CD14-positive monocyte (primary cell): Measurements from ENCODE around the gene PDE12. TPM values are rescaled to one million over a fixed set of nuclear protein-coding genes. Genes with fewer than 3 reads are reported as not detected.

Source experiments
- DNase-seq, 3 donors: peaks; one replicate each; pipeline ENCODE4 v3.0.0-alpha.2; 2011 to 2022
- H2AFZ ChIP-seq: 2 replicates; pipeline ENCODE4 v1.6.0; 2012; ENCODE audit warnings: mild to moderate bottlenecking, low read depth, low read length, inconsistent platforms; ENCODE audit not compliant: insufficient read depth, poor library complexity, severe bottlenecking
- H3K27ac ChIP-seq, 2 donors: 1 replicate in 1 of 2; 2 replicates in 1 of 2; pipeline ENCODE4 v1.5.1; 2012 to 2013; ENCODE audit warnings: low read length in 2 of 2, control low read depth in 1 of 2, inconsistent platforms in 1 of 2, low read depth in 1 of 2, mild to moderate bottlenecking in 1 of 2
- H3K27me3 ChIP-seq, 2 donors: one replicate each; pipeline versions ENCODE4 v1.6.0 to v1.6.1; 2011 to 2013; ENCODE audit warnings: low read length in 2 of 2; ENCODE audit not compliant: control insufficient read depth in 2 of 2, insufficient read depth in 2 of 2
- H3K36me3 ChIP-seq, 2 donors: replicated peaks in 1 of 2; 1 replicate in 1 of 2; 2 replicates in 1 of 2; pipeline versions ENCODE4 v1.5.1 to v1.6.1; 2012 to 2013; ENCODE audit warnings: low read length in 2 of 2, control low read depth in 1 of 2, inconsistent platforms in 1 of 2, mild to moderate bottlenecking in 1 of 2; ENCODE audit not compliant: insufficient read depth in 2 of 2, control insufficient read depth in 1 of 2
- H3K4me1 ChIP-seq, 2 donors: 1 replicate in 1 of 2; 2 replicates in 1 of 2; pipeline versions ENCODE4 v1.5.1 to v1.6.1; 2012 to 2013; ENCODE audit warnings: low read length in 2 of 2, control low read depth in 1 of 2, inconsistent platforms in 1 of 2, mild to moderate bottlenecking in 1 of 2, moderate library complexity in 1 of 2; ENCODE audit not compliant: insufficient read depth in 2 of 2, control insufficient read depth in 1 of 2
- H3K4me2 ChIP-seq: replicated peaks from 2 replicates; pipeline ENCODE3; 2012; ENCODE audit warnings: low read length, moderate library complexity, mild to moderate bottlenecking; ENCODE audit not compliant: poor library complexity, severe bottlenecking; ENCODE audit errors: extremely low read depth
- H3K4me3 ChIP-seq, 3 experiments: fragments of 200-600 bp in 1 of 3; sonication (generic) in 1 of 3; replicated peaks in 1 of 3; 1 replicate in 2 of 3; 2 replicates in 1 of 3; pipeline ENCODE4 v1.5.1; 2011 to 2013; ENCODE audit warnings: low read length in 3 of 3, mild to moderate bottlenecking in 3 of 3, control low read depth in 2 of 3, low read depth in 2 of 3, inconsistent platforms in 1 of 3, moderate library complexity in 1 of 3
- H3K79me2 ChIP-seq: 2 replicates; pipeline ENCODE4 v1.6.0; 2012; ENCODE audit warnings: mild to moderate bottlenecking, control low read depth, inconsistent platforms, low read length, moderate library complexity; ENCODE audit not compliant: insufficient read depth
- H3K9ac ChIP-seq: 2 replicates; pipeline ENCODE4 v1.6.0; 2017; ENCODE audit warnings: low read length, mild to moderate bottlenecking; ENCODE audit not compliant: insufficient read depth, poor library complexity, severe bottlenecking
- H3K9me3 ChIP-seq, 2 donors: replicated peaks in 1 of 2; 1 replicate in 1 of 2; 2 replicates in 1 of 2; pipeline versions ENCODE4 v1.5.1 to v1.6.1; 2012 to 2013; ENCODE audit warnings: low read length in 2 of 2, control low read depth in 1 of 2; ENCODE audit not compliant: control insufficient read depth in 1 of 2, insufficient read depth in 1 of 2
- H4K20me1 ChIP-seq: 2 replicates; pipeline ENCODE4 v1.6.0; 2012; ENCODE audit warnings: mild to moderate bottlenecking, low read length, control low read depth, moderate library complexity; ENCODE audit not compliant: insufficient read depth
- H3K27ac Mint-ChIP-seq, 7 donors: one replicate each; pipeline ENCODE4 v1.8.0; 2020; ENCODE audit warnings: mild to moderate bottlenecking in 7 of 7, mixed read lengths in 7 of 7, moderate library complexity in 6 of 7, inconsistent platforms in 2 of 7
- H3K27me3 Mint-ChIP-seq, 3 donors: one replicate each; pipeline ENCODE4 v1.8.0; 2021 to 2022; ENCODE audit warnings: low read depth in 3 of 3, mild to moderate bottlenecking in 3 of 3, mixed read lengths in 3 of 3, moderate library complexity in 3 of 3, inconsistent platforms in 1 of 3
- H3K36me3 Mint-ChIP-seq, 2 donors: one replicate each; pipeline ENCODE4 v1.8.0; 2020; ENCODE audit warnings: mixed read lengths in 2 of 2, inconsistent platforms in 1 of 2, mild to moderate bottlenecking in 1 of 2
- H3K4me1 Mint-ChIP-seq: one replicate; pipeline ENCODE4 v1.8.0; 2020; ENCODE audit warnings: mild to moderate bottlenecking, mixed read lengths
- H3K4me3 Mint-ChIP-seq, 2 donors: one replicate each; pipeline ENCODE4 v1.8.0; 2020; ENCODE audit warnings: mild to moderate bottlenecking in 2 of 2, mixed read lengths in 2 of 2, moderate library complexity in 1 of 2
- H3K9me3 Mint-ChIP-seq, 7 donors: one replicate each; pipeline ENCODE4 v1.8.0; 2020 to 2022; ENCODE audit warnings: mixed read lengths in 7 of 7, mild to moderate bottlenecking in 6 of 7, moderate library complexity in 6 of 7, inconsistent platforms in 2 of 7
- WGBS: methylation state at CpG from one replicate; pipeline ENCODE4 v1.1.5; 2013; ENCODE audit warnings: missing lambda C conversion rate; ENCODE audit not compliant: insufficient coverage; 5-methylcytosine and 5-hydroxymethylcytosine counted together
- intact Hi-C, 2 donors: fragments of 100-400 bp; cut with micrococcal nuclease; formaldehyde crosslinking; loops; one replicate each; pipeline versions ENCODE4 v1.15.0 to v1.15.1; 2023
- polyA plus RNA-seq, 3 donors: library from polyadenylated mRNA; depleted of rRNA in 1 of 3; unstranded in 2 of 3; stranded (reverse) in 1 of 3; fragments of 300-500 nt in 2 of 3; fragments of >200 nt in 1 of 3; fragmentation: Illumina TruSeq in 2 of 3; gene quantifications; 1 replicate in 2 of 3; 2 replicates in 1 of 3; pipeline ENCODE4 v1.2.3, GENCODE V29; 2012 to 2021
- TF ChIP-seq, protein P1 (sequence below): fragments of 200-600 bp; IDR thresholded peaks from one replicate; pipeline ENCODE4 v1.8.0; 2022; ENCODE audit warnings: antibody characterized with exemption, mild to moderate bottlenecking

PDE12 gene
- polyA plus RNA-seq, 3 donors, result 5.1 to 11.3 (median 11.0) TPM

DNA sequence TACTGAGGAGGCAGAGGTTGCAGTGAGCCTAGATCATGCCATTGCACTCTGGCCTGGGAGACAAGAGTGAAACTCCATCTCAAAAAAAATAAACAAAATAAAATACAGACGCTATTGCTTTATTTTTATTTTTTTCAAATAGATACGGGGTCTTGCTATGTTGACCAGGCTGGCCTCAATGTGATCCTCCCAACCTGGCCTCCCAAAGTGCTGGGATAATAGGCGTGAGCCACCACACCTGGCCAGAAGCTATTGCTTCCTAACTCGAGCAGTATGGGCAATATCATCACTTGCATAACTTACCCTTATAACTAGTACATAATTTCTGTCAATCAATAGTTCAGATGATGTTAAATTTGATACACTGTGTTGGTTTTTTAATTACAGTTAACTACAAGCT lies 38.1 kb downstream of the PDE12 start:
- 94% methylated on average over 2 of the region's 4 CpGs for WGBS
- Mint-ChIP-seq H3K27ac (peak overlapping the region in 1 of 7 donors; percentile 42), H3K4me1 (peaks cover 36% of the 10 kb centered on the region), H3K9me3 (peaks cover 0 to 2% (median 0%) of the 10 kb centered on the region in 7 donors), H3K27me3 (no peaks in the 10 kb centered on the region), H3K4me3 (peak overlapping the region in 1 of 2 donors; percentile 48), H3K36me3 (peaks cover 22 to 45% of the 10 kb centered on the region in 2 donors)
- TF ChIP-seq, protein P1, sequence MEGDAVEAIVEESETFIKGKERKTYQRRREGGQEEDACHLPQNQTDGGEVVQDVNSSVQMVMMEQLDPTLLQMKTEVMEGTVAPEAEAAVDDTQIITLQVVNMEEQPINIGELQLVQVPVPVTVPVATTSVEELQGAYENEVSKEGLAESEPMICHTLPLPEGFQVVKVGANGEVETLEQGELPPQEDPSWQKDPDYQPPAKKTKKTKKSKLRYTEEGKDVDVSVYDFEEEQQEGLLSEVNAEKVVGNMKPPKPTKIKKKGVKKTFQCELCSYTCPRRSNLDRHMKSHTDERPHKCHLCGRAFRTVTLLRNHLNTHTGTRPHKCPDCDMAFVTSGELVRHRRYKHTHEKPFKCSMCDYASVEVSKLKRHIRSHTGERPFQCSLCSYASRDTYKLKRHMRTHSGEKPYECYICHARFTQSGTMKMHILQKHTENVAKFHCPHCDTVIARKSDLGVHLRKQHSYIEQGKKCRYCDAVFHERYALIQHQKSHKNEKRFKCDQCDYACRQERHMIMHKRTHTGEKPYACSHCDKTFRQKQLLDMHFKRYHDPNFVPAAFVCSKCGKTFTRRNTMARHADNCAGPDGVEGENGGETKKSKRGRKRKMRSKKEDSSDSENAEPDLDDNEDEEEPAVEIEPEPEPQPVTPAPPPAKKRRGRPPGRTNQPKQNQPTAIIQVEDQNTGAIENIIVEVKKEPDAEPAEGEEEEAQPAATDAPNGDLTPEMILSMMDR, result no peak
- no peak for DNase-seq
- Histone ChIP-seq H3K27me3 (no peaks in the 10 kb centered on the region), H3K27ac (no peak overlapping the region), H4K20me1 (peaks cover 76% of the 10 kb centered on the region), H3K4me3 (no peak overlapping the region), H3K4me1 (peaks cover 20 to 28% of the 10 kb centered on the region in 2 donors), H2AFZ (no peak overlapping the region), H3K36me3 (peaks cover 0 to 14% of the 10 kb centered on the region in 2 donors), H3K79me2 (peaks cover 88% of the 10 kb centered on the region), H3K9me3 (no peaks in the 10 kb centered on the region), H3K4me2 (no peak overlapping the region), H3K9ac (no peak overlapping the region)
- intact Hi-C loops, result loop anchor here in 1 of 2 donors (10.0 kb wide), 2 partner anchors 61 to 101 kb away; partner anchors contain the start of gene DENND6A

DNA sequence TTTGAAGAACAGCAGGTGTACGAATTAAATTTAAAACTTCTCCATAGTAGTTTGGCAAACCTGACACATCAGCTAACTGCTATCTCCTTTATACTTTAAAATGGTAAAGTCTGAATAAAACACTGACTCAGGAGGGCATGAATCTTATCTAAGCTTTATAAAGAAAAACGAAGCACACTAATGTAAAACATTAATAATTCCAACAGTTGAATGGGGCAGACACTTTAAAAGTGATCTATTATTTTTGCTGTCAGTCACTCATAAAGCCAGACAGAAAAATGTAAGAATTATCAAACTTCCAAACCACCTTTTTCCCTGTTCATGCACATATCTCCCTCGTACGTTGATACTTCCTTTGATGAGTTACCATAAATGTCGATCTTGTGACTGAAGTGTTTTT lies 38.5 kb downstream of the PDE12 start:
- no peaks in the 10 kb centered on the region for H3K9me3 ChIP-seq
- no peak overlapping the region for H2AFZ ChIP-seq
- peaks cover 86% of the 10 kb centered on the region for H3K79me2 ChIP-seq
- Mint-ChIP-seq H3K27ac (peak overlapping the region in 2 of 7 donors; percentile 5 to 23), H3K27me3 (no peaks in the 10 kb centered on the region), H3K36me3 (peaks cover 22 to 41% of the 10 kb centered on the region in 2 donors), H3K9me3 (peaks cover 0 to 2% (median 0%) of the 10 kb centered on the region in 7 donors), H3K4me3 (no peak overlapping the region), H3K4me1 (peaks cover 40% of the 10 kb centered on the region)
- no peak overlapping the region for H3K4me3 ChIP-seq
- WGBS, result no CpG with 5 or more reads among the region's 5 CpGs
- no peak overlapping the region for H3K27ac ChIP-seq
- peaks cover 0 to 11% of the 10 kb centered on the region in 2 donors for H3K36me3 ChIP-seq
- no peaks in the 10 kb centered on the region for H3K27me3 ChIP-seq
- H3K4me2 ChIP-seq, result peak overlapping the region; percentile 88
- peaks cover 72% of the 10 kb centered on the region for H4K20me1 ChIP-seq
- DNase-seq, result no peak
- no peak overlapping the region for H3K9ac ChIP-seq
- intact Hi-C loops, result loop anchor here in 1 of 2 donors (10.0 kb wide), 2 partner anchors 60 to 100 kb away; partner anchors contain the start of gene DENND6A
- peaks cover 20 to 31% of the 10 kb centered on the region in 2 donors for H3K4me1 ChIP-seq
- TF ChIP-seq, protein P1, result no peak
